Neural cell (in vitro differentiated cells): ENCODE measurements around the gene SBNO2. TPM values are rescaled to one million over a fixed set of nuclear protein-coding genes. Genes with fewer than 3 reads are reported as not detected.

Source experiments
- H2AFZ ChIP-seq: fragments of 200-600, 300-800 bp; sonication (generic), shearing (Covaris generic); 2 replicates; pipeline ENCODE4 v1.6.0; 2014; ENCODE audit warnings: low read depth, mild to moderate bottlenecking, antibody characterized with exemption, low read length, moderate library complexity
- H3F3A ChIP-seq: fragments of 200-600 bp; shearing (Covaris generic); 2 replicates; pipeline ENCODE4 v1.6.1; 2016; ENCODE audit warnings: mild to moderate bottlenecking, moderate library complexity, mixed read lengths, antibody characterized with exemption, low read length; ENCODE audit not compliant: insufficient read depth, poor library complexity, severe bottlenecking
- H3K27ac ChIP-seq: fragments of 200-600, 300-800 bp; sonication (generic), shearing (Covaris generic); 2 replicates; pipeline ENCODE4 v1.5.1; 2014; ENCODE audit warnings: mild to moderate bottlenecking, low read length, moderate library complexity
- H3K27me3 ChIP-seq: fragments of 300-800, 200-600 bp; sonication (generic), shearing (Covaris generic); 2 replicates; pipeline ENCODE4 v1.6.0; 2014; ENCODE audit warnings: mild to moderate bottlenecking, low read depth, low read length, moderate library complexity; ENCODE audit not compliant: insufficient read depth
- H3K36me3 ChIP-seq: fragments of 300-800, 200-600 bp; sonication (generic), shearing (Covaris generic); 2 replicates; pipeline ENCODE4 v1.5.1; 2014; ENCODE audit warnings: mild to moderate bottlenecking, antibody characterized with exemption, low read length, moderate library complexity; ENCODE audit not compliant: insufficient read depth
- H3K4me2 ChIP-seq: fragments of 300-800, 200-600 bp; sonication (generic), shearing (Covaris generic); 2 replicates; pipeline ENCODE4 v1.6.0; 2014; ENCODE audit warnings: mild to moderate bottlenecking, low read length
- H3K4me3 ChIP-seq: fragments of 300-800, 200-600 bp; sonication (generic), shearing (Covaris generic); 2 replicates; pipeline ENCODE4 v1.5.1; 2014; ENCODE audit warnings: mild to moderate bottlenecking, low read length, moderate library complexity
- H3K79me2 ChIP-seq: fragments of 200-600 bp; shearing (Covaris generic); replicated peaks from 2 replicates; pipeline ENCODE4 v1.6.0; 2014; ENCODE audit warnings: mild to moderate bottlenecking, low read length, moderate library complexity; ENCODE audit not compliant: insufficient read depth
- H3K9ac ChIP-seq: fragments of 300-800, 200-600 bp; sonication (generic), shearing (Covaris generic); 2 replicates; pipeline ENCODE4 v1.6.1; 2016; ENCODE audit warnings: mild to moderate bottlenecking, low read length, mixed read lengths
- H3K9me2 ChIP-seq: fragments of 200-600 bp; shearing (Covaris generic); 2 replicates; pipeline ENCODE4 v1.6.1; 2016; ENCODE audit warnings: mild to moderate bottlenecking, low read length, mixed read lengths; ENCODE audit not compliant: insufficient read depth
- H3K9me3 ChIP-seq: fragments of 200-600, 300-800 bp; sonication (generic), shearing (Covaris generic); 2 replicates; pipeline ENCODE4 v1.6.1; 2016; ENCODE audit warnings: mild to moderate bottlenecking, mixed run types, low read length, moderate library complexity, mixed read lengths
- H4K20me1 ChIP-seq: fragments of 200-600 bp; shearing (Covaris generic); 2 replicates; pipeline ENCODE4 v1.6.1; 2016; ENCODE audit warnings: mild to moderate bottlenecking, mixed run types; ENCODE audit not compliant: insufficient read depth
- EP300 ChIP-seq: fragments of 450-650 bp; conservative IDR thresholded peaks from 2 replicates; pipeline ENCODE4 v1.6.1; 2014; ENCODE audit warnings: antibody characterized with exemption, mild to moderate bottlenecking, moderate library complexity; ENCODE audit not compliant: poor library complexity, severe bottlenecking
- EZH2 ChIP-seq: fragments of 200-600, 300-800 bp; shearing (Covaris generic), sonication (generic); IDR thresholded peaks from 2 replicates; pipeline ENCODE4 v1.6.1; 2014; ENCODE audit warnings: antibody characterized with exemption, low read length, borderline replicate concordance, mild to moderate bottlenecking; ENCODE audit not compliant: insufficient read depth, poor library complexity, severe bottlenecking
- MXI1 ChIP-seq: fragments of 450-650 bp; conservative IDR thresholded peaks from 2 replicates; pipeline ENCODE4 v1.6.1; 2014; ENCODE audit warnings: antibody characterized with exemption, mild to moderate bottlenecking; ENCODE audit not compliant: poor library complexity, severe bottlenecking
- POLR2AphosphoS5 ChIP-seq: IDR thresholded peaks from 2 replicates; pipeline ENCODE4 v1.6.1; 2012
- RAD21 ChIP-seq: fragments of 450-650 bp; conservative IDR thresholded peaks from 2 replicates; pipeline ENCODE4 v1.6.1; 2014; ENCODE audit warnings: antibody characterized with exemption, mild to moderate bottlenecking, moderate library complexity
- SMC3 ChIP-seq: fragments of 450-650 bp; conservative IDR thresholded peaks from 2 replicates; pipeline ENCODE4 v1.6.1; 2014; ENCODE audit warnings: antibody characterized with exemption, mild to moderate bottlenecking, moderate library complexity; ENCODE audit not compliant: poor library complexity
- TAF1 ChIP-seq: IDR thresholded peaks from 2 replicates; pipeline ENCODE4 v1.6.1; 2012; ENCODE audit warnings: low read depth
- polyA plus RNA-seq: library from polyadenylated mRNA; depleted of rRNA; stranded (reverse); fragments of >200 nt; gene quantifications from 2 replicates; pipeline ENCODE4 v1.2.3, GENCODE V29; 2014
- TF ChIP-seq, protein P1 (sequence below): IDR thresholded peaks from 2 replicates; pipeline ENCODE4 v1.6.1; 2012; ENCODE audit warnings: borderline replicate concordance
- TF ChIP-seq, protein P2 (sequence below): fragments of 450-650 bp; IDR thresholded peaks from 2 replicates; pipeline ENCODE4 v1.5.1; 2014; ENCODE audit warnings: antibody characterized with exemption, mild to moderate bottlenecking, moderate library complexity; ENCODE audit not compliant: poor library complexity, severe bottlenecking

The SBNO2 gene
- polyA plus RNA-seq, 1 donor from 2014 or later = 4.8 TPM

DNA sequence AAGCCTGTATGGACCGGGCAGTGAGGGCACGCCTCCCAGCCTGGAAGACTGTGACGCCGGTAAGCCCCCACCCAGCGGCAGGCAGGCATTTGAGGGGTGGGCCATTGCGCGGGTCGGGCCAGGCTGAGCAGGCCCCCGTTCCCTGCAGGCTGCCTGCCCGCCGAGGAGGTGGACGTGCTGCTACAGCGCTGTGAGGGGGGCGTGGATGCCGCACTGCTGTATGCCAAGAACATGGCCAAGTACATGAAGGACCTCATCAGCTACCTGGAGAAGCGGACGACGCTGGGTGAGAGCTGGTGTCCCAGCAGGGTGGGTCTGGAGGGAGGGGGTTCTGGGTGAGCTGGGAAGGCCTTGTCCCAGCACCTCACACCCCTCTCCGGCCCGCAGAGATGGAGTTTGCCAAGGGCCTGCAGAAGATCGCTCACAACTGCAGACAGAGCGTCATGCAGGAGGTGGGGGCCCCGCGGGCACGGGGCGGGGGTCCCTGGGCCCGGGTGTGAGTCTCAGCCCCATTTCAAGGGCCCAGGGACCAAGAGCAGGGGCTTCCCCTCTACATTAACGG is 100.0 kb downstream of the SBNO2 start:
- H3K4me2 ChIP-seq = no peak overlapping the region
- H3K79me2 ChIP-seq = no peaks in the 10 kb centered on the region
- no peak overlapping the region for H3K27ac ChIP-seq
- TF ChIP-seq, protein P1, sequence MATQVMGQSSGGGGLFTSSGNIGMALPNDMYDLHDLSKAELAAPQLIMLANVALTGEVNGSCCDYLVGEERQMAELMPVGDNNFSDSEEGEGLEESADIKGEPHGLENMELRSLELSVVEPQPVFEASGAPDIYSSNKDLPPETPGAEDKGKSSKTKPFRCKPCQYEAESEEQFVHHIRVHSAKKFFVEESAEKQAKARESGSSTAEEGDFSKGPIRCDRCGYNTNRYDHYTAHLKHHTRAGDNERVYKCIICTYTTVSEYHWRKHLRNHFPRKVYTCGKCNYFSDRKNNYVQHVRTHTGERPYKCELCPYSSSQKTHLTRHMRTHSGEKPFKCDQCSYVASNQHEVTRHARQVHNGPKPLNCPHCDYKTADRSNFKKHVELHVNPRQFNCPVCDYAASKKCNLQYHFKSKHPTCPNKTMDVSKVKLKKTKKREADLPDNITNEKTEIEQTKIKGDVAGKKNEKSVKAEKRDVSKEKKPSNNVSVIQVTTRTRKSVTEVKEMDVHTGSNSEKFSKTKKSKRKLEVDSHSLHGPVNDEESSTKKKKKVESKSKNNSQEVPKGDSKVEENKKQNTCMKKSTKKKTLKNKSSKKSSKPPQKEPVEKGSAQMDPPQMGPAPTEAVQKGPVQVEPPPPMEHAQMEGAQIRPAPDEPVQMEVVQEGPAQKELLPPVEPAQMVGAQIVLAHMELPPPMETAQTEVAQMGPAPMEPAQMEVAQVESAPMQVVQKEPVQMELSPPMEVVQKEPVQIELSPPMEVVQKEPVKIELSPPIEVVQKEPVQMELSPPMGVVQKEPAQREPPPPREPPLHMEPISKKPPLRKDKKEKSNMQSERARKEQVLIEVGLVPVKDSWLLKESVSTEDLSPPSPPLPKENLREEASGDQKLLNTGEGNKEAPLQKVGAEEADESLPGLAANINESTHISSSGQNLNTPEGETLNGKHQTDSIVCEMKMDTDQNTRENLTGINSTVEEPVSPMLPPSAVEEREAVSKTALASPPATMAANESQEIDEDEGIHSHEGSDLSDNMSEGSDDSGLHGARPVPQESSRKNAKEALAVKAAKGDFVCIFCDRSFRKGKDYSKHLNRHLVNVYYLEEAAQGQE = no peak
- no peak for TF ChIP-seq TAF1
- no peak for TF ChIP-seq SMC3
- TF ChIP-seq RAD21 = no peak
- TF ChIP-seq EZH2 = no peak
- TF ChIP-seq EP300 = no peak
- TF ChIP-seq POLR2AphosphoS5 = no peak
- TF ChIP-seq, protein P2, sequence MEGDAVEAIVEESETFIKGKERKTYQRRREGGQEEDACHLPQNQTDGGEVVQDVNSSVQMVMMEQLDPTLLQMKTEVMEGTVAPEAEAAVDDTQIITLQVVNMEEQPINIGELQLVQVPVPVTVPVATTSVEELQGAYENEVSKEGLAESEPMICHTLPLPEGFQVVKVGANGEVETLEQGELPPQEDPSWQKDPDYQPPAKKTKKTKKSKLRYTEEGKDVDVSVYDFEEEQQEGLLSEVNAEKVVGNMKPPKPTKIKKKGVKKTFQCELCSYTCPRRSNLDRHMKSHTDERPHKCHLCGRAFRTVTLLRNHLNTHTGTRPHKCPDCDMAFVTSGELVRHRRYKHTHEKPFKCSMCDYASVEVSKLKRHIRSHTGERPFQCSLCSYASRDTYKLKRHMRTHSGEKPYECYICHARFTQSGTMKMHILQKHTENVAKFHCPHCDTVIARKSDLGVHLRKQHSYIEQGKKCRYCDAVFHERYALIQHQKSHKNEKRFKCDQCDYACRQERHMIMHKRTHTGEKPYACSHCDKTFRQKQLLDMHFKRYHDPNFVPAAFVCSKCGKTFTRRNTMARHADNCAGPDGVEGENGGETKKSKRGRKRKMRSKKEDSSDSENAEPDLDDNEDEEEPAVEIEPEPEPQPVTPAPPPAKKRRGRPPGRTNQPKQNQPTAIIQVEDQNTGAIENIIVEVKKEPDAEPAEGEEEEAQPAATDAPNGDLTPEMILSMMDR = no peak
- no peak for TF ChIP-seq MXI1
- no peak overlapping the region for H3K4me3 ChIP-seq
- no peaks in the 10 kb centered on the region for H4K20me1 ChIP-seq
- H3K9me3 ChIP-seq = no peaks in the 10 kb centered on the region
- no peak overlapping the region for H2AFZ ChIP-seq
- no peaks in the 10 kb centered on the region for H3K9me2 ChIP-seq
- no peaks in the 10 kb centered on the region for H3K36me3 ChIP-seq
- H3F3A ChIP-seq = no peaks in the 10 kb centered on the region
- no peak overlapping the region for H3K9ac ChIP-seq
- H3K27me3 ChIP-seq = peaks cover 33% of the 10 kb centered on the region

DNA sequence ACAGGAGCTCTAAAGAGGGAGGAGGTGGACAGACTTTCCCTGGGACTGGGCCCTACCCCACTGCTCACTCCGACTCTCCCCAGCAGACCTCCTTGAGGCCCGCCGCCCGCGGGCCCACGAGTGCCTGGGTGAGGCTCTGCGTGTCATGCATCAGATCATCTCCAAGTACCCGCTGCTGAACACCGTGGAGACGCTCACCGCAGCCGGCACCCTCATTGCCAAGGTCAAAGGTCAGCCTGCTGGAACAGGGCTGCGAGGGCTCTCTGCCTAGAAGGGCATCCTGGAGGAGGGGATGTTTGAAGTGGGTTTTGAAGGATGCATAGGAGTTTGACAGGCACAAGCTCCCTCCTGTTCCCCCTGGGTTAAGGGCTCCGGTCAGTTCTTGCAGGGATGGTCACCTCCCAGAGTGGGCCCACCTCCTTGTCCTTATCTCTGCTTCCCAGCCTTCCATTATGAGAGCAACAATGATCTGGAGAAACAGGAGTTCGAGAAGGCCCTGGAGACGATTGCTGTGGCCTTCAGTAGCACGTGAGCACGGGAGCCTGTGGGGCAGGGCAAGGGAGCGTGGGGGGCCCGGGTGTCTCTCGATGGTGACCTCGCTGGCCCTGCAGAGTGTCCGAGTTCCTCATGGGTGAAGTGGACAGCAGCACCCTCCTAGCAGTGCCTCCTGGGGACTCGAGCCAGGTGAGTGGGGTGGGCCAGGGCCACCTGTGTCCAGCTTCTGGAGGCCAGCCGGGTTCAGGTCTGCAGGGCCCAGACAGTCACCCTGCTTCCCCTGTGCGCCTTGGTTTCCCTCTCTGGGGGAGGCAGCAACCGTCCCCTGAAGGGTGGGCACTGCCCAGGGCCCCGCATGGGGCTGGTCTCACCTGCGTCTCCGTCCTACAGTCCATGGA is 100.8 kb downstream of the SBNO2 start:
- Histone ChIP-seq H4K20me1 (no peaks in the 10 kb centered on the region), H3K27ac (no peak overlapping the region), H3K9ac (no peak overlapping the region), H3K27me3 (peaks cover 38% of the 10 kb centered on the region), H3K4me2 (no peak overlapping the region), H3K9me2 (no peaks in the 10 kb centered on the region), H3K4me3 (no peak overlapping the region), H3F3A (no peaks in the 10 kb centered on the region), H3K9me3 (no peaks in the 10 kb centered on the region), H3K36me3 (no peaks in the 10 kb centered on the region), H3K79me2 (no peaks in the 10 kb centered on the region), H2AFZ (no peak overlapping the region)
- TF ChIP-seq, protein P1 = no peak
- TF ChIP-seq, protein P2 = no peak
- no peak for TF ChIP-seq POLR2AphosphoS5
- no peak for TF ChIP-seq EP300
- no peak for TF ChIP-seq SMC3
- no peak for TF ChIP-seq TAF1
- no peak for TF ChIP-seq MXI1
